ENCODE measurements around the gene SAMD1. TPM values are rescaled to one million over a fixed set of nuclear protein-coding genes. Genes with fewer than 3 reads are reported as not detected.

Gene SAMD1
- polyA plus RNA-seq, 1 experiment: 5.1 TPM

GRCh38 chr19:14135985-14136508 lies 45.5 kb upstream of the SAMD1 start:
- TF ChIP-seq CTCF (IDR thresholded peaks at IDR 0.05; ENCODE audit: low read depth, low read length): no peak
- Histone ChIP-seq H3K27me3 (ENCODE audit: control insufficient read depth, insufficient read depth, low read length) (no peaks in the 10 kb centered on the region), H3K4me3 (ENCODE audit: low read depth, low read length) (peak overlapping the region; percentile 79), H3K9me3 (ENCODE audit: control insufficient read depth, insufficient read depth, low read length) (no peaks in the 10 kb centered on the region; the same call in 1 of the 2 replicates), H3K27ac (ENCODE audit: low read depth, low read length) (no peak overlapping the region)
- ChIA-PET POLR2A (interaction anchor here (0.6 to 1.8 kb wide), 13 partner anchors 8 to 396 kb away, joined by 3 to 6 read pairs (median 4); partner anchors contain the start of genes ADGRE5, DDX39A, DNAJB1 and PRKACA), CTCF (interaction anchor here (0.5 to 2.7 kb wide), 58 partner anchors 8 to 423 kb away, joined by 3 to 41 read pairs (median 5); partner anchors contain the start of genes ADGRE5, DDX39A, PKN1 and PTGER1)
- DNase-seq (ENCODE audit: low read depth, low spot score): no peak

- ChIA-PET CTCF (interaction anchor here (0.6 to 2.3 kb wide), 5 partner anchors 11 to 541 kb away, joined by 3 to 36 read pairs (median 4); partner anchors contain the start of gene PRKACA), POLR2A (interaction anchor here (0.7 kb wide), 1 partner anchor 295 kb away, joined by 5 read pairs; no protein-coding TSS in a partner anchor)
- H3K27ac ChIP-seq (ENCODE audit: low read depth, low read length): no peak overlapping the region
- TF ChIP-seq CTCF (IDR thresholded peaks at IDR 0.05; ENCODE audit: low read depth, low read length): no peak
- no peak for DNase-seq (ENCODE audit: low read depth, low spot score)
- H3K4me3 ChIP-seq (ENCODE audit: low read depth, low read length): peak overlapping the region; percentile 79
- H3K27me3 ChIP-seq (ENCODE audit: control insufficient read depth, insufficient read depth, low read length): no peaks in the 10 kb centered on the region
- H3K9me3 ChIP-seq (ENCODE audit: control insufficient read depth, insufficient read depth, low read length): no peaks in the 10 kb centered on the region; the same call in 1 of the 2 replicates
These were observed 44.8 kb upstream of the SAMD1 start for GRCh38 chr19:14135355-14135754.

GRCh38 chr19:14127929-14128509 lies 37.5 kb upstream of the SAMD1 start:
- no peaks in the 10 kb centered on the region for H3K9me3 ChIP-seq (ENCODE audit: control insufficient read depth, insufficient read depth, low read length)
- TF ChIP-seq CTCF (IDR thresholded peaks at IDR 0.05; ENCODE audit: low read depth, low read length): no peak
- POLR2A ChIA-PET: interaction anchor here (1.4 kb wide), 1 partner anchor 9 kb away, joined by 4 read pairs; the partner anchor contains the start of gene ASF1B
- no peak for DNase-seq (ENCODE audit: low read depth, low spot score)
- H3K4me3 ChIP-seq (ENCODE audit: low read depth, low read length): no peak overlapping the region
- H3K27me3 ChIP-seq (ENCODE audit: control insufficient read depth, insufficient read depth, low read length): no peaks in the 10 kb centered on the region
- H3K27ac ChIP-seq (ENCODE audit: low read depth, low read length): no peak overlapping the region
- CTCF ChIA-PET: interaction anchor here (1.9 kb wide), 1 partner anchor 9 kb away, joined by 8 read pairs; the partner anchor contains the start of gene ASF1B

- ChIA-PET CTCF (interaction anchor here (1.9 kb wide), 1 partner anchor 10 kb away, joined by 8 read pairs; the partner anchor contains the start of gene ASF1B), POLR2A (no interaction called here)
- TF ChIP-seq CTCF (IDR thresholded peaks at IDR 0.05; ENCODE audit: low read depth, low read length): no peak
- Histone ChIP-seq H3K4me3 (ENCODE audit: low read depth, low read length) (no peak overlapping the region), H3K27me3 (ENCODE audit: control insufficient read depth, insufficient read depth, low read length) (no peaks in the 10 kb centered on the region), H3K9me3 (ENCODE audit: control insufficient read depth, insufficient read depth, low read length) (no peaks in the 10 kb centered on the region), H3K27ac (ENCODE audit: low read depth, low read length) (no peak overlapping the region)
- no peak for DNase-seq (ENCODE audit: low read depth, low spot score)
These were observed 36.6 kb upstream of the SAMD1 start for GRCh38 chr19:14127176-14127575.

GRCh38 chr19:14122924-14123323 lies 32.4 kb upstream of the SAMD1 start:
- Histone ChIP-seq H3K9me3 (ENCODE audit: control insufficient read depth, insufficient read depth, low read length) (no peaks in the 10 kb centered on the region), H3K27ac (ENCODE audit: low read depth, low read length) (no peak overlapping the region), H3K27me3 (ENCODE audit: control insufficient read depth, insufficient read depth, low read length) (no peaks in the 10 kb centered on the region), H3K4me3 (ENCODE audit: low read depth, low read length) (no peak overlapping the region)
- POLR2A ChIA-PET: no interaction called here
- CTCF ChIA-PET: interaction anchor here (0.6 to 4.2 kb wide), 3 partner anchors 13 to 420 kb away, joined by 3 to 36 read pairs (median 8); partner anchors contain the start of gene ASF1B
- DNase-seq (ENCODE audit: low read depth, low spot score): no peak
- no peak for TF ChIP-seq CTCF (IDR thresholded peaks at IDR 0.05; ENCODE audit: low read depth, low read length)
